PC-3 (cell line): ENCODE measurements around the gene ARL9.

ENCODE experiments used
- EZH2 ChIP-seq: fragments of 300-600 bp; sonication (generic); IDR thresholded peaks from one replicate; pipeline ENCODE4 v1.6.1; 2017; ENCODE audit warnings: antibody characterized with exemption, mild to moderate bottlenecking, low read length; ENCODE audit not compliant: unreplicated experiment
- EZH2phosphoT487 ChIP-seq: fragments of 300-600 bp; sonication (generic); IDR thresholded peaks from 2 replicates; pipeline ENCODE4 v1.6.1; 2018; ENCODE audit warnings: mild to moderate bottlenecking, antibody characterized with exemption, low read length, borderline replicate concordance
- TF ChIP-seq, protein P1 (sequence below): fragments of 300-600 bp; sonication (generic); conservative IDR thresholded peaks from 2 replicates; pipeline ENCODE4 v1.5.1; 2017; ENCODE audit warnings: antibody characterized with exemption, low read depth, mild to moderate bottlenecking, low read length

DNA sequence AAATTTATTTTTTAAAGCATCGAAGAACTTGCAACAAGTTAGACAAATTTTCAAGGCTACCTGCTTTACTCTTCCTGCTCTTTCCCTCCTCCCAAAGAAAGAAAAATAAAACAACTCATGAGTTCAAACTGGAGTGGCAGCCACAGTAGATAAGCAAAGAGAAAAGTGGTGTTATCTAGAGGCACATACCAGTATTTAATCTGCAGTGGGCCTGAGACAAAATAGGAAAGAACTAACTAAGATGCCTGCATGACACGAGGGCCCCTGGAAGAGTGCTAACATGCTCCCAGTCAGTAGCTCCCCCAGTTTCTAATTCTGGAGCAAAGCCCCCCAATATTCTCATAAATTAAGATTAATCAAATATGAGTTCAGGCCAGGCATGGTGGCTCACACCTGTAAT lies 7.9 kb downstream of the ARL9 start:
- TF ChIP-seq, protein P1, sequence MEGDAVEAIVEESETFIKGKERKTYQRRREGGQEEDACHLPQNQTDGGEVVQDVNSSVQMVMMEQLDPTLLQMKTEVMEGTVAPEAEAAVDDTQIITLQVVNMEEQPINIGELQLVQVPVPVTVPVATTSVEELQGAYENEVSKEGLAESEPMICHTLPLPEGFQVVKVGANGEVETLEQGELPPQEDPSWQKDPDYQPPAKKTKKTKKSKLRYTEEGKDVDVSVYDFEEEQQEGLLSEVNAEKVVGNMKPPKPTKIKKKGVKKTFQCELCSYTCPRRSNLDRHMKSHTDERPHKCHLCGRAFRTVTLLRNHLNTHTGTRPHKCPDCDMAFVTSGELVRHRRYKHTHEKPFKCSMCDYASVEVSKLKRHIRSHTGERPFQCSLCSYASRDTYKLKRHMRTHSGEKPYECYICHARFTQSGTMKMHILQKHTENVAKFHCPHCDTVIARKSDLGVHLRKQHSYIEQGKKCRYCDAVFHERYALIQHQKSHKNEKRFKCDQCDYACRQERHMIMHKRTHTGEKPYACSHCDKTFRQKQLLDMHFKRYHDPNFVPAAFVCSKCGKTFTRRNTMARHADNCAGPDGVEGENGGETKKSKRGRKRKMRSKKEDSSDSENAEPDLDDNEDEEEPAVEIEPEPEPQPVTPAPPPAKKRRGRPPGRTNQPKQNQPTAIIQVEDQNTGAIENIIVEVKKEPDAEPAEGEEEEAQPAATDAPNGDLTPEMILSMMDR, result no peak
- TF ChIP-seq EZH2 (no peak), EZH2phosphoT487 (no peak)
